ENCODE results near the gene NDOR1. TPM values are rescaled to one million over a fixed set of nuclear protein-coding genes. Genes with fewer than 3 reads are reported as not detected.

Gene NDOR1
- total RNA-seq, 1 experiment from 2014 or later, result 7.8 TPM

GRCh38 chr9:137178201-137178938 lies 27.1 kb upstream of the NDOR1 start:
- Histone ChIP-seq H3K36me3 (ENCODE audit: insufficient read depth, low read length) (no peaks in the 10 kb centered on the region), H3K9me2 (replicated peaks; ENCODE audit: insufficient read depth, low read length) (no peaks in the 10 kb centered on the region), H3K9me3 (ENCODE audit: low read length) (no peaks in the 10 kb centered on the region), H3K27ac (ENCODE audit: low read length) (no peak overlapping the region), H2AFZ (ENCODE audit: low read length) (no peak overlapping the region), H3K4me3 (ENCODE audit: low read length) (no peak overlapping the region), H3K4me1 (ENCODE audit: low read length) (peaks cover 10% of the 10 kb centered on the region), H3K79me2 (ENCODE audit: low read length) (no peaks in the 10 kb centered on the region), H3K4me2 (ENCODE audit: low read depth, low read length, poor library complexity, severe bottlenecking) (no peak overlapping the region), H3K27me3 (ENCODE audit: low read length) (no peaks in the 10 kb centered on the region), H4K20me1 (ENCODE audit: insufficient read depth, low read depth, low read length) (peaks cover 11% of the 10 kb centered on the region; the same call in 1 of the 2 replicates), H3K9ac (ENCODE audit: low read length) (no peak overlapping the region)
- DNase-seq, result no peak

GRCh38 chr9:137178939-137179630 lies 26.4 kb upstream of the NDOR1 start:
- Histone ChIP-seq H3K4me3 (ENCODE audit: low read length) (no peak overlapping the region), H3K27me3 (ENCODE audit: low read length) (no peaks in the 10 kb centered on the region), H3K4me1 (ENCODE audit: low read length) (peaks cover 10% of the 10 kb centered on the region), H3K9me2 (replicated peaks; ENCODE audit: insufficient read depth, low read length) (no peaks in the 10 kb centered on the region), H3K9me3 (ENCODE audit: low read length) (no peaks in the 10 kb centered on the region), H3K79me2 (ENCODE audit: low read length) (no peaks in the 10 kb centered on the region), H3K9ac (ENCODE audit: low read length) (no peak overlapping the region), H4K20me1 (ENCODE audit: insufficient read depth, low read depth, low read length) (peaks cover 10% of the 10 kb centered on the region; the same call in 1 of the 2 replicates), H3K27ac (ENCODE audit: low read length) (no peak overlapping the region), H2AFZ (ENCODE audit: low read length) (no peak overlapping the region), H3K4me2 (ENCODE audit: low read depth, low read length, poor library complexity, severe bottlenecking) (no peak overlapping the region), H3K36me3 (ENCODE audit: insufficient read depth, low read length) (no peaks in the 10 kb centered on the region)
- DNase-seq, result no peak

GRCh38 chr9:137179761-137180160 lies 25.7 kb upstream of the NDOR1 start:
- Histone ChIP-seq H3K9me3 (ENCODE audit: low read length) (no peaks in the 10 kb centered on the region), H3K4me2 (ENCODE audit: low read depth, low read length, poor library complexity, severe bottlenecking) (no peak overlapping the region), H3K4me3 (ENCODE audit: low read length) (no peak overlapping the region), H3K27ac (ENCODE audit: low read length) (no peak overlapping the region), H3K36me3 (ENCODE audit: insufficient read depth, low read length) (no peaks in the 10 kb centered on the region), H3K79me2 (ENCODE audit: low read length) (no peaks in the 10 kb centered on the region), H3K9ac (ENCODE audit: low read length) (no peak overlapping the region), H3K4me1 (ENCODE audit: low read length) (peaks cover 6% of the 10 kb centered on the region), H4K20me1 (ENCODE audit: insufficient read depth, low read depth, low read length) (0 out of 2 replicates have a peak, but pooled peaks cover 10% of the 10 kb centered on the region), H3K27me3 (ENCODE audit: low read length) (no peaks in the 10 kb centered on the region), H3K9me2 (replicated peaks; ENCODE audit: insufficient read depth, low read length) (no peaks in the 10 kb centered on the region), H2AFZ (ENCODE audit: low read length) (no peak overlapping the region)
- no peak for DNase-seq

GRCh38 chr9:137180491-137180890 lies 25.0 kb upstream of the NDOR1 start:
- no peaks in the 10 kb centered on the region for H3K27me3 ChIP-seq (ENCODE audit: low read length)
- no peaks in the 10 kb centered on the region for H3K79me2 ChIP-seq (ENCODE audit: low read length)
- H3K4me3 ChIP-seq (ENCODE audit: low read length), result no peak overlapping the region
- H4K20me1 ChIP-seq (ENCODE audit: insufficient read depth, low read depth, low read length), result 0 out of 2 replicates have a peak, but pooled peaks cover 5% of the 10 kb centered on the region
- no peak overlapping the region for H3K4me2 ChIP-seq (ENCODE audit: low read depth, low read length, poor library complexity, severe bottlenecking)
- H3K4me1 ChIP-seq (ENCODE audit: low read length), result no peaks in the 10 kb centered on the region
- no peaks in the 10 kb centered on the region for H3K9me3 ChIP-seq (ENCODE audit: low read length)
- H2AFZ ChIP-seq (ENCODE audit: low read length), result no peak overlapping the region
- no peak overlapping the region for H3K9ac ChIP-seq (ENCODE audit: low read length)
- H3K27ac ChIP-seq (ENCODE audit: low read length), result no peak overlapping the region
- H3K9me2 ChIP-seq (replicated peaks; ENCODE audit: insufficient read depth, low read length), result no peaks in the 10 kb centered on the region
- no peaks in the 10 kb centered on the region for H3K36me3 ChIP-seq (ENCODE audit: insufficient read depth, low read length)
- DNase-seq, result no peak

- H2AFZ ChIP-seq (ENCODE audit: low read length), result no peak overlapping the region
- no peaks in the 10 kb centered on the region for H3K9me2 ChIP-seq (replicated peaks; ENCODE audit: insufficient read depth, low read length)
- no peaks in the 10 kb centered on the region for H3K36me3 ChIP-seq (ENCODE audit: insufficient read depth, low read length)
- peaks cover 2% of the 10 kb centered on the region for H3K79me2 ChIP-seq (ENCODE audit: low read length)
- H3K27ac ChIP-seq (ENCODE audit: low read length), result no peak overlapping the region
- H3K9me3 ChIP-seq (ENCODE audit: low read length), result no peaks in the 10 kb centered on the region
- H3K4me3 ChIP-seq (ENCODE audit: low read length), result no peak overlapping the region
- no peak overlapping the region for H3K4me2 ChIP-seq (ENCODE audit: low read depth, low read length, poor library complexity, severe bottlenecking)
- H3K9ac ChIP-seq (ENCODE audit: low read length), result no peak overlapping the region
- DNase-seq, result no peak
- no peaks in the 10 kb centered on the region for H4K20me1 ChIP-seq (ENCODE audit: insufficient read depth, low read depth, low read length)
- H3K27me3 ChIP-seq (ENCODE audit: low read length), result no peaks in the 10 kb centered on the region
- H3K4me1 ChIP-seq (ENCODE audit: low read length), result peaks cover 2% of the 10 kb centered on the region
Measured at GRCh38 chr9:137181680-137182079, 23.8 kb upstream of the NDOR1 start.

- no peaks in the 10 kb centered on the region for H3K9me2 ChIP-seq (replicated peaks; ENCODE audit: insufficient read depth, low read length)
- H2AFZ ChIP-seq (ENCODE audit: low read length), result no peak overlapping the region
- H4K20me1 ChIP-seq (ENCODE audit: insufficient read depth, low read depth, low read length), result peaks cover 6% of the 10 kb centered on the region
- no peaks in the 10 kb centered on the region for H3K36me3 ChIP-seq (ENCODE audit: insufficient read depth, low read length)
- DNase-seq, result no peak
- H3K27me3 ChIP-seq (ENCODE audit: low read length), result no peaks in the 10 kb centered on the region
- H3K4me3 ChIP-seq (ENCODE audit: low read length), result no peak overlapping the region
- H3K4me1 ChIP-seq (ENCODE audit: low read length), result peaks cover 13% of the 10 kb centered on the region
- H3K9me3 ChIP-seq (ENCODE audit: low read length), result no peaks in the 10 kb centered on the region
- no peak overlapping the region for H3K9ac ChIP-seq (ENCODE audit: low read length)
- H3K4me2 ChIP-seq (ENCODE audit: low read depth, low read length, poor library complexity, severe bottlenecking), result no peak overlapping the region
- H3K27ac ChIP-seq (ENCODE audit: low read length), result no peak overlapping the region
- peaks cover 14% of the 10 kb centered on the region for H3K79me2 ChIP-seq (ENCODE audit: low read length)
Measured at GRCh38 chr9:137182836-137183235, 22.7 kb upstream of the NDOR1 start.

GRCh38 chr9:137183980-137184595 lies 21.4 kb upstream of the NDOR1 start:
- Histone ChIP-seq H3K4me1 (ENCODE audit: low read length) (peaks cover 14% of the 10 kb centered on the region), H3K4me3 (ENCODE audit: low read length) (no peak overlapping the region), H3K27ac (ENCODE audit: low read length) (no peak overlapping the region), H4K20me1 (ENCODE audit: insufficient read depth, low read depth, low read length) (peaks cover 8% of the 10 kb centered on the region), H3K9ac (ENCODE audit: low read length) (no peak overlapping the region), H3K4me2 (ENCODE audit: low read depth, low read length, poor library complexity, severe bottlenecking) (no peak overlapping the region), H3K36me3 (ENCODE audit: insufficient read depth, low read length) (no peaks in the 10 kb centered on the region), H3K9me3 (ENCODE audit: low read length) (no peaks in the 10 kb centered on the region), H3K79me2 (ENCODE audit: low read length) (peaks cover 18% of the 10 kb centered on the region), H3K9me2 (replicated peaks; ENCODE audit: insufficient read depth, low read length) (no peaks in the 10 kb centered on the region), H2AFZ (ENCODE audit: low read length) (no peak overlapping the region), H3K27me3 (ENCODE audit: low read length) (no peaks in the 10 kb centered on the region)
- no peak for DNase-seq

Measured in Karpas-422 (cell line).